ENCODE data around the gene RAC3. TPM values are rescaled to one million over a fixed set of nuclear protein-coding genes. Genes with fewer than 3 reads are reported as not detected.
A peak's percentile ranks its signal among the peaks of the same experiment; 100 is the strongest.
"Not testable (repeated sequence)": the region's sequence is repeated elsewhere in the genome, so short reads cannot be mapped to it uniquely, and the experiment has no call there.

The RAC3 gene
- total RNA-seq, 2 donors from 2014 or later: 41.8 to 93.9 TPM

DNA sequence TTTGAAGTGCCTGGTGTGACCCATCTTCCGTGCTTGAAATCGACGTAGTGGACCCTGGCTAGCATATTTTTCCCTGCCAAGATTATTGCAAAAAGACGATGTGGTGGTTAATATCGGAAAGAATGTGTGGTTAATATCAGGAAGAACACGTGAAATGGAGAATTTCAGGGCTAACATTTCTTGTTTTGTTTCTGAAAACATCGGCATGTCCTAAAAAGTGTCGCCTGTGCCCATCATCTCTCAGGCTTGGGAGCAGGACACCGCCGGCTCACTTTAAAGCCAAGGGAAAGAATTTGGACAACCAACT, 6.4 kb downstream of the RAC3 start:
- intact Hi-C loops (cut with DNase I): loop anchor here (5.0 kb wide), 1 partner anchor 59 kb away; the partner anchor contains the start of gene FASN
- Histone ChIP-seq H3K9me3 (no peaks in the 10 kb centered on the region), H3K4me3 (peak overlapping the region; percentile 72 to 81), H3K4me1 (replicated peaks) (peaks cover 11% of the 10 kb centered on the region), H3K27ac (peak overlapping the region; percentile 96 to 99), H3K27me3 (replicated peaks; ENCODE audit: insufficient read depth) (no peaks in the 10 kb centered on the region), H3K36me3 (no peaks in the 10 kb centered on the region)
- DNase-seq (ENCODE audit: low spot score): no peak
- 5% methylated on average over 10 of the region's 10 CpGs for WGBS
- TF ChIP-seq POLR2A (IDR thresholded peaks at IDR 0.05) (no peak), POLR2AphosphoS5 (IDR thresholded peaks at IDR 0.05) (no peak)
- TF ChIP-seq, protein P1, sequence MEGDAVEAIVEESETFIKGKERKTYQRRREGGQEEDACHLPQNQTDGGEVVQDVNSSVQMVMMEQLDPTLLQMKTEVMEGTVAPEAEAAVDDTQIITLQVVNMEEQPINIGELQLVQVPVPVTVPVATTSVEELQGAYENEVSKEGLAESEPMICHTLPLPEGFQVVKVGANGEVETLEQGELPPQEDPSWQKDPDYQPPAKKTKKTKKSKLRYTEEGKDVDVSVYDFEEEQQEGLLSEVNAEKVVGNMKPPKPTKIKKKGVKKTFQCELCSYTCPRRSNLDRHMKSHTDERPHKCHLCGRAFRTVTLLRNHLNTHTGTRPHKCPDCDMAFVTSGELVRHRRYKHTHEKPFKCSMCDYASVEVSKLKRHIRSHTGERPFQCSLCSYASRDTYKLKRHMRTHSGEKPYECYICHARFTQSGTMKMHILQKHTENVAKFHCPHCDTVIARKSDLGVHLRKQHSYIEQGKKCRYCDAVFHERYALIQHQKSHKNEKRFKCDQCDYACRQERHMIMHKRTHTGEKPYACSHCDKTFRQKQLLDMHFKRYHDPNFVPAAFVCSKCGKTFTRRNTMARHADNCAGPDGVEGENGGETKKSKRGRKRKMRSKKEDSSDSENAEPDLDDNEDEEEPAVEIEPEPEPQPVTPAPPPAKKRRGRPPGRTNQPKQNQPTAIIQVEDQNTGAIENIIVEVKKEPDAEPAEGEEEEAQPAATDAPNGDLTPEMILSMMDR (IDR thresholded peaks at IDR 0.05): no peak

DNA sequence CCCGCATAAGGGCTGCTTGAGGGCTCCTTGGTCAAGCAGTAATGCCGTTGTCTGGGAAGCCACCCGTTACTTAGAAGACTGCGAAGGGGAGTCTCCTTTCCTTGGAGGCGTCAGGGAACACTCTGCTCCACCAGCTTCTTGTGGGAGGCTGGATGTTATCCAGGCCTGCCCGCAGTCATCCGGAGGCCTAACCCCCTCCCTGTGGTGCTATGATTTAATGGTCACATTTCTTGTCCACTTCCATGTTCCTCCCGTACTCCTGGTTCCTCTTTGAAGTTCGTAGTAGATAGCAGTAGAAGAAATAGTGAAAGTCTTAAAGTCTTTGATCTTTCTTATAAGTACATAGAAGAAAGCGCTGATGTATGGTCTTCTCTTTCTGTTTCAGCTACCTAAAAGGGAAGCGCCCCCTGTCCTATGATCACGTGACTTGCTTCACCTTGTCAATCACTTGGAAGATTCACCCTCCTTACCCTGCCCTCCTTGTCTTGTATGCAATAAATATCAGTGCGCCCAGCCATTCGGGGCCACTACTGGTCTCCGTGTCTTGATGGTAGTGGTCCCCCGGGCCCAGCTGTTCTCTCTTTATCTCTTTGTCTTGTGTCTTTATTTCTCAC, 7.4 kb downstream of the RAC3 start:
- WGBS: 73% methylated on average over 16 of the region's 16 CpGs
- peaks cover 11% of the 10 kb centered on the region for H3K4me1 ChIP-seq (replicated peaks)
- not testable (repeated sequence) for H3K27ac ChIP-seq; H3K36me3 ChIP-seq; H3K9me3 ChIP-seq; DNase-seq (ENCODE audit: low spot score); H3K4me3 ChIP-seq; H3K27me3 ChIP-seq (replicated peaks; ENCODE audit: insufficient read depth)
- intact Hi-C loops (cut with DNase I): loop anchor here (5.0 kb wide), 1 partner anchor 58 kb away; the partner anchor contains the start of gene FASN

DNA sequence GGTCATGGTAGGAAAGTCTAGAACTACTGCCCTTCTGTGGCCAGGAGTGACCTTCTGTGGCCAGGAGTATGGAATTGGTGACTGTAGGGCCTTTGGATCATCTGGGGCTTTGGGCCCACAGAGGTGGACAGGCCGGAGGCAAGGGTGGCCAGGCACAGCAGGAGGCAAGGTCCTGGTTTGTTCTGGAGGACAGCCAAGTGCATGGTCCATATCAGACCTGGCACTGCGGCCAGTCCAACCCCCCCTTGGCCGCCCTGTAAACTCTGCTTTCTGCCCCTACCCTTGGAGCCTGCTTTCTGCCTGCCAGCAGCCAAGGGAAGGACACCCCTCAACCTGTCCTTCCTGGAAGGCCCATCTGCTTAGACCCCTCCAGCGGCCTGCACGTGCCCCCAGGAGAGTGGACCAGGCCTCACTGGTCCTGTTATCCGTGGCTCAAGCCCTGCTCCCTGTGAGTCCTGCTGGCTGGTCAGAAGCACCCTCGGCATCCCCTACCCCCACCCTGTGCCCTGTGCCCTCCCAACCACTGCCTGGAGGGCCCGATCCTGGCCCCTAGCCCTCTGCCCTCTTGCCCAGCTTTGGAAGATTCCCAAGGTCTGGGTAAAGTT, 8.3 kb downstream of the RAC3 start:
- no peak for DNase-seq (ENCODE audit: low spot score)
- intact Hi-C loops (cut with DNase I): loop anchor here (5.0 kb wide), 1 partner anchor 58 kb away; the partner anchor contains the start of gene FASN
- Histone ChIP-seq H3K4me1 (replicated peaks) (peaks cover 11% of the 10 kb centered on the region), H3K36me3 (no peaks in the 10 kb centered on the region), H3K4me3 (no peak overlapping the region), H3K27me3 (replicated peaks; ENCODE audit: insufficient read depth) (no peaks in the 10 kb centered on the region), H3K9me3 (no peaks in the 10 kb centered on the region), H3K27ac (no peak overlapping the region)
- no peak for TF ChIP-seq POLR2A (IDR thresholded peaks at IDR 0.05)
- TF ChIP-seq, protein P1 (IDR thresholded peaks at IDR 0.05): no peak
- no peak for TF ChIP-seq POLR2AphosphoS5 (IDR thresholded peaks at IDR 0.05)
- 87% methylated on average over 8 of the region's 8 CpGs for WGBS

DNA sequence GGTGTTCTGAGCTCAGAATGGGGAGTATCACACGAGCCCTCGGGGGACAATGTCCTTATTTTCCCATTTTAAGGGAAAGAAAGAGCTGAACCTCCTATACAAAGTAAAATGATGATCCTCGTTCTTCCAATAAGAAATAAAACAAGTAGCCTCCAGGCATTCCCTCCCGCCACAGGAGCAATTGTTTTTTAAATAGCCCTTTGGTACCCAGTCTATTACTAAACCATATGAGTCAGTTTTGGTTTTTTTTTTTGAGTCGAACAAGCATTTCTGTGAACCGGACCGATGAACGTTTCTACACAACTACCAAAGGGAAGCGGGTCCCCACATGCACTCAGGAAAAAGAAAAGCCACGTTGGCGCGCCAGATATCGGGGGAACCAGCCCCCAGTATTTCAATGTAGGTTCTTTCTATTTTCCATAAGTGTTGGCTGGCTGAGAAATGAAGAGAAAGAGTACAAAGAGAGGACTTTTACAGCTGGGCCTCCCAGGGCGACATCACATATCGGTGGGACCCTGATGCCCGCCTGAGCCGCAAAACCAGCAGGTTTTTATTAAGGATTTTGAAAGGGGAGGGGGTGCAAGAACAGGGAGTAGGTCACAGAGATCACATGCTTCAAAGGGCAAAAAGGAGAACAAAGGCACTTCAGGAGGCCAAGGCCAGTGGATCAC, 9.8 kb downstream of the RAC3 start:
- no peaks in the 10 kb centered on the region for H3K36me3 ChIP-seq
- no peak overlapping the region for H3K27ac ChIP-seq
- H3K4me3 ChIP-seq: no peak overlapping the region
- H3K4me1 ChIP-seq (replicated peaks): peaks cover 3% of the 10 kb centered on the region
- no peaks in the 10 kb centered on the region for H3K9me3 ChIP-seq
- no peak for TF ChIP-seq POLR2AphosphoS5 (IDR thresholded peaks at IDR 0.05)
- no peak for TF ChIP-seq POLR2A (IDR thresholded peaks at IDR 0.05)
- TF ChIP-seq, protein P1 (IDR thresholded peaks at IDR 0.05): no peak
- no peaks in the 10 kb centered on the region for H3K27me3 ChIP-seq (replicated peaks; ENCODE audit: insufficient read depth)
- intact Hi-C loops (cut with DNase I): no loop called here
- WGBS: 80% methylated on average over 17 of the region's 17 CpGs
- DNase-seq (ENCODE audit: low spot score): no peak

DNA sequence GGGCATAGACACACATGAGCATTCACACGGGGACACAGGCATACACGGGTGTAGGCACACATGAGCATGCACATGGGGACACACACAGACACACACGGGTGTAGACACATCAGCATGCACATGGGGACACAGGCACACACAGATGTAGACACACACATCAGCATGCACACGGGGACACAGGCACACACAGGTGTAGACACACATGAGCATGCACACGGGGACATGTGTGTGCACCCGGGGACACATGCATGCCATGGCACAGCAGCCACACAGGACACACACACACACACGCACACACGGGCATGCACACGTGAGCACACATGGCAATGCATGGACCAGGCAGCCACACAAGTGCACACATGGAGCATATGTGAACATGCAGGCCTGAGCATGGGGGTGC, 11.2 kb downstream of the RAC3 start:
- intact Hi-C loops (cut with DNase I): no loop called here
- Histone ChIP-seq H3K9me3 (no peaks in the 10 kb centered on the region), H3K27me3 (replicated peaks; ENCODE audit: insufficient read depth) (no peaks in the 10 kb centered on the region), H3K27ac (no peak overlapping the region), H3K4me3 (no peak overlapping the region), H3K4me1 (replicated peaks) (no peaks in the 10 kb centered on the region), H3K36me3 (peaks cover 0 to 4% of the 10 kb centered on the region in 2 donors)
- WGBS: 96% methylated on average over 7 of the region's 9 CpGs
- TF ChIP-seq POLR2A (IDR thresholded peaks at IDR 0.05): no peak
- TF ChIP-seq, protein P1 (IDR thresholded peaks at IDR 0.05): no peak
- TF ChIP-seq POLR2AphosphoS5 (IDR thresholded peaks at IDR 0.05): no peak
- no peak for DNase-seq (ENCODE audit: low spot score)
